Endothelial cell of umbilical vein (primary cell): ENCODE data around the gene GTF2A2. TPM values are rescaled to one million over a fixed set of nuclear protein-coding genes. Genes with fewer than 3 reads are reported as not detected.

Experiments
- BruUV-seq: library from RNA; stranded (reverse); fragments of 400-500 nt; replicated peaks from 2 replicates; lab custom pipeline; 2021; lab: Mats Ljungman, UMichigan
- CTCF ChIA-PET: fragments of 300-600, 350-600 bp; sonication (Branson Sonifier 250); formaldehyde crosslinking; loops from one replicate; lab custom pipeline; 2021; ENCODE audit warnings: antibody characterized with exemption, inconsistent platforms; lab: Charles Lee
- POLR2A ChIA-PET: fragments of 300-600, 350-600 bp; sonication (Branson Sonifier 250); formaldehyde crosslinking; loops from one replicate; lab custom pipeline; 2021; ENCODE audit warnings: antibody characterized with exemption, inconsistent platforms; lab: Charles Lee
- DNase-seq: peaks from one replicate; pipeline ENCODE4 v3.0.0-alpha.2; 2011; ENCODE audit warnings: low read depth, low spot score
- FAIRE-seq: peaks from 2 replicates; lab custom pipeline; 2011; peaks lifted over from hg19 to GRCh38; lab: Jason Lieb, UNC
- H2AFZ ChIP-seq: 2 replicates; pipeline ENCODE4 v1.6.0; 2012; ENCODE audit warnings: low read depth, low read length, control low read depth, inconsistent platforms
- H3K27ac ChIP-seq: 2 replicates; pipeline ENCODE4 v1.5.1; 2011; ENCODE audit warnings: low read depth, mild to moderate bottlenecking, control low read depth, low read length, moderate library complexity; ENCODE audit not compliant: insufficient read depth
- H3K27me3 ChIP-seq, 2 experiments: 2 replicates each; pipeline versions ENCODE4 v1.6.0 to v1.6.1; 2011; ENCODE audit warnings: low read length in 2 of 2, mixed read lengths in 1 of 2; ENCODE audit not compliant: control insufficient read depth in 2 of 2, insufficient read depth in 2 of 2
- H3K36me3 ChIP-seq, 2 experiments: 2 replicates in 1 of 2; 3 replicates in 1 of 2; pipeline ENCODE4 v1.5.1; 2011; ENCODE audit warnings: low read length in 2 of 2, mild to moderate bottlenecking in 1 of 2, moderate library complexity in 1 of 2; ENCODE audit not compliant: control insufficient read depth in 2 of 2, insufficient read depth in 2 of 2; ENCODE audit errors: extremely low read depth in 1 of 2
- H3K4me1 ChIP-seq: 3 replicates; pipeline ENCODE4 v1.5.1; 2011; ENCODE audit warnings: mild to moderate bottlenecking, low read length; ENCODE audit not compliant: control insufficient read depth, insufficient read depth; ENCODE audit errors: extremely low read depth
- H3K4me2 ChIP-seq: 2 replicates; pipeline ENCODE4 v1.6.1; 2011; ENCODE audit warnings: low read length, control low read depth, mixed read lengths; ENCODE audit not compliant: insufficient read depth
- H3K4me3 ChIP-seq, 3 experiments: fragments of 200-600 bp in 1 of 3; sonication (generic), shearing (Covaris generic) in 1 of 3; replicated peaks in 1 of 3; 2 replicates each; pipeline ENCODE4 v1.5.1; 2011 to 2016; ENCODE audit warnings: control low read depth in 3 of 3, low read length in 3 of 3, mild to moderate bottlenecking in 2 of 3, inconsistent platforms in 1 of 3, low read depth in 1 of 3, moderate library complexity in 1 of 3; ENCODE audit not compliant: insufficient read depth in 1 of 3
- H3K79me2 ChIP-seq: 2 replicates; pipeline ENCODE4 v1.6.0; 2012; ENCODE audit warnings: low read length, inconsistent platforms; ENCODE audit not compliant: control insufficient read depth, insufficient read depth
- H3K9ac ChIP-seq: replicated peaks from 2 replicates; pipeline ENCODE3; 2011; ENCODE audit warnings: low read length, control low read depth; ENCODE audit not compliant: insufficient read depth; ENCODE audit errors: extremely low read depth
- H3K9me1 ChIP-seq: replicated peaks from 3 replicates; pipeline ENCODE4 v1.6.0; 2011; ENCODE audit warnings: mild to moderate bottlenecking, low read length; ENCODE audit not compliant: control insufficient read depth, insufficient read depth; ENCODE audit errors: extremely low read depth
- H3K9me3 ChIP-seq: replicated peaks from 2 replicates; pipeline ENCODE4 v1.5.1; 2012; ENCODE audit warnings: low read length, inconsistent platforms; ENCODE audit not compliant: control insufficient read depth, insufficient read depth
- H4K20me1 ChIP-seq: replicated peaks from 2 replicates; pipeline ENCODE3; 2011; ENCODE audit warnings: mild to moderate bottlenecking, low read length; ENCODE audit not compliant: control insufficient read depth, insufficient read depth; ENCODE audit errors: extremely low read depth
- EZH2 ChIP-seq: IDR thresholded peaks from 2 replicates; pipeline ENCODE4 v1.6.1; 2012; ENCODE audit warnings: borderline replicate concordance, low read depth, mild to moderate bottlenecking, moderate library complexity, low read length, inconsistent platforms; ENCODE audit not compliant: severe bottlenecking
- FOS ChIP-seq: IDR thresholded peaks from 2 replicates; pipeline ENCODE4 v1.6.1; 2011; ENCODE audit warnings: mild to moderate bottlenecking, low read length, moderate library complexity, borderline replicate concordance; ENCODE audit not compliant: insufficient read depth
- POLR2A ChIP-seq: IDR thresholded peaks from 2 replicates; pipeline ENCODE4 v1.6.1; 2012; ENCODE audit warnings: low read depth, mild to moderate bottlenecking, control low read depth, low read length
- POLR2AphosphoS5 ChIP-seq: IDR thresholded peaks from 2 replicates; pipeline ENCODE4 v1.6.1; 2012; ENCODE audit warnings: low read depth, mild to moderate bottlenecking, control low read depth, low read length, moderate library complexity; ENCODE audit not compliant: insufficient read depth
- dilution Hi-C: fragments of 300-500 bp; cut with MboI; formaldehyde crosslinking; loops from one replicate; pipeline ENCODE4 v1.15.0; 2019; ENCODE audit warnings: low sequenced_read_pairs; ENCODE audit not compliant: extremely low pct_ligation_motif_present
- intact Hi-C: fragments of 100-400 bp; cut with micrococcal nuclease; formaldehyde crosslinking; loops from one replicate; pipeline ENCODE4 v1.10.0; 2022
- polyA plus RNA-seq, 4 experiments: library from polyadenylated mRNA; depleted of rRNA in 3 of 4; stranded (reverse) in 3 of 4; unstranded in 1 of 4; fragments of >200 nt; gene quantifications; 2 replicates each; pipeline versions ENCODE4 v1.2.1 to v1.2.3, GENCODE V29; 2011 to 2012; ENCODE audit warnings: missing spikeins in 1 of 4
- total RNA-seq: library from RNA; stranded (reverse); gene quantifications from 2 replicates; pipeline ENCODE4 v1.2.3, GENCODE V29; 2021
- TF ChIP-seq, protein P1 (sequence below): IDR thresholded peaks from 2 replicates; pipeline ENCODE4 v1.6.1; 2011; ENCODE audit not compliant: insufficient read depth, insufficient read length

Gene GTF2A2
- total and polyA plus RNA-seq, 2 donors (not counting 3 experiments of a cell fraction or from before 2014, with no cell fraction given), result 67.9 to 128 TPM

DNA sequence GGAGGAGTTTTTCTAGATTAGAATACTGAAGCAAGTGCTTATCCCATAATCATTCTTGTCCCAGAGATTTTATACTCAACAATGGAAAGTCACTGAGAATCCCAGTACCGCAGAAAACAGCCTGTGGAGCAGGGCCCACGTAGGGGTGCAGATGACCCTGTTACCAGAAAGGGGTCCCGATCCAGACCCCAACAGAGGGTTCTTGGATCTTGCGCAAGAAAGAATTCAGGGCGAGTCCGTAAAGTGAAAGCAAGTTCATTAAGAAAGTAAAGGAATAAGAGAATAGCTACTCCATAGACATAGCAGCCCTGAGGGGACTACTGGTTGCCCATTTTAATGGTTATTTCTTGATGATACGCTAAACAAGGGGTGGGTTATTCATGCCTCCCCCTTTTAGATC lies 43.2 kb downstream of the GTF2A2 start:
- no TSS peak for BruUV-seq

DNA sequence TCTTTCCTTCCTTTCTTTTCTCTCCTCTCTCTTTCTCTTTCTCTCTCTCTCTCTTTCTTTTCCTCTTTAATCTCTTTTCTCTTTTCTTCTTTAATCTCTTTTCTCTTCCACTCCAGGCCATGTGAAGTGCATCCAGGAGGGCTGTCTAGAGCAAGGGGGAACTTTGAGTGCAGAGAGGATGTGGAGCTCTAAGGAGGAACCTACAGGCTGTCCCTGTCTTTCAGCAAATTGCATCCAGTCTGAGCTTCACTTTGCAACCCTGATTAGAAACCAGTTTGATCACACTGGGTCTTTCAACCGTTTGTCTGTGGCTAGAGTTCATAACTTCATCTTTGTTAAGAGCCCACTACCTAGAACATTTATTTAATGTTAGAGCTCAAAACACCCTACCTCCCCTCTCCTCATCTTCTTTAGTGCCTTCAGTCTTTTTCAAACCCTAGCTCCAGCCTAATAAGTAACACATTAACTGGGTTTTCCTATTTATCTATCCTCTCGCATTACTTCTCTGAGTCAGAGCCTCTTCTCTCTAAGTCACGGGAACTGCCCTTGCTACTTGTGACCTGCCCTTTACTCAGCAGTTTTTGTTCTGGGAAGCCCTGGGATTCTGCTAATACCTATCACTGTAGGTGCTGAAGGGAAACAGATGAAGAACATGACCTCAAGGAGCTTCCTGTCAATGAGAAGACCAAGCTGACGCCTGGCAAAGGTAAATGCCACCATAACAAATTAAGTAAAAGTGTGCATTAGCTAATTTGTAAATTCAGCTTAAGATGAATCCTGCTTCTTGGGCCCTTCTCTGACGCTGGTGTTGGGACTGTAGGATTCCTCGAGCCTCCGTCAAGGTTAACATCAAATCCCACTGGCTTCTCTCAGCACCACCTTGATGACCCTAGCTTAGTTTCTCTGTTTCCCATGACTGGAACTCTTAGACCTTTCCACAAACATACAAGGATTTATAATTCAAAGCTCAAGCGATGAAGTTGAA lies 45.7 kb downstream of the GTF2A2 start, which contains the start of gene GCNT3:
Gene GCNT3, plus strand, starts transcription at position 508 of the 985 bp plus-strand sequence. CDS start 6,456 bp downstream, outside the sequence.
- no TSS peak for BruUV-seq
- H3K9ac ChIP-seq, result no peak within 1 kb of the TSS
- H4K20me1 ChIP-seq, result no peaks in the 10 kb centered on the region
- intact Hi-C loops, result no loop called here
- TF ChIP-seq EZH2, result no peak
- no peaks in the 10 kb centered on the region for H3K36me3 ChIP-seq
- ChIA-PET POLR2A (no interaction called here), CTCF (interaction anchor here (1.2 to 1.3 kb wide), 2 partner anchors 20 to 52 kb away, joined by 5 to 6 read pairs; no protein-coding TSS in a partner anchor)
- no peak within 1 kb of the TSS for H3K27ac ChIP-seq
- peaks cover 1 to 10% of the 10 kb centered on the region in 2 experiments for H3K27me3 ChIP-seq
- no peaks in the 10 kb centered on the region for H3K9me3 ChIP-seq
- FAIRE-seq (no peak), DNase-seq (no peak)
- H2AFZ ChIP-seq, result no peak within 1 kb of the TSS
- no peak within 1 kb of the TSS for H3K4me3 ChIP-seq
- H3K9me1 ChIP-seq, result no peaks in the 10 kb centered on the region
- H3K79me2 ChIP-seq, result no peaks in the 10 kb centered on the region
- dilution Hi-C loops, result no loop called here
- no peak within 1 kb of the TSS for H3K4me2 ChIP-seq
- H3K4me1 ChIP-seq, result peaks cover 8% of the 10 kb centered on the region

More for the DNA sequence above, 43.2 kb downstream of the GTF2A2 start:
- intact Hi-C loops, result no loop called here
- Histone ChIP-seq H2AFZ (no peak overlapping the region), H3K4me1 (peaks cover 8% of the 10 kb centered on the region), H3K9me3 (no peaks in the 10 kb centered on the region), H3K4me2 (no peak overlapping the region), H3K27me3 (peaks cover 9 to 27% of the 10 kb centered on the region in 2 experiments), H4K20me1 (no peaks in the 10 kb centered on the region), H3K36me3 (no peaks in the 10 kb centered on the region), H3K9ac (no peak overlapping the region), H3K79me2 (no peaks in the 10 kb centered on the region), H3K27ac (no peak overlapping the region), H3K4me3 (no peak overlapping the region), H3K9me1 (no peaks in the 10 kb centered on the region)
- FAIRE-seq (no peak), DNase-seq (no peak)
- POLR2A ChIA-PET, result no interaction called here
- dilution Hi-C loops, result no loop called here
- TF ChIP-seq POLR2AphosphoS5, result no peak
- TF ChIP-seq, protein P1, sequence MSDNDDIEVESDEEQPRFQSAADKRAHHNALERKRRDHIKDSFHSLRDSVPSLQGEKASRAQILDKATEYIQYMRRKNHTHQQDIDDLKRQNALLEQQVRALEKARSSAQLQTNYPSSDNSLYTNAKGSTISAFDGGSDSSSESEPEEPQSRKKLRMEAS, result no peak
- TF ChIP-seq FOS, result no peak
- TF ChIP-seq POLR2A, result no peak
- CTCF ChIA-PET, result interaction anchor here (1.2 to 2.3 kb wide), 2 partner anchors 81 to 86 kb away, joined by 3 to 6 read pairs; no protein-coding TSS in a partner anchor
